K562 (cell line): ENCODE data around the gene TRPM8.

Experiments
- FOXA1 ChIP-seq: fragments of 450-650 bp; IDR thresholded peaks from 2 replicates; pipeline ENCODE4 v1.6.1; 2016; ENCODE audit warnings: mild to moderate bottlenecking, borderline replicate concordance
- HIVEP1 ChIP-seq: fragments of 250-450 bp; sonication (Bioruptor Pico); IDR thresholded peaks from 2 replicates; pipeline ENCODE4 v1.4.0; 2020; ENCODE audit warnings: mild to moderate bottlenecking
- POLR2A ChIP-seq: fragments of 450-650 bp; conservative IDR thresholded peaks from 2 replicates; pipeline ENCODE4 v1.6.1; 2016
- PRPF4 ChIP-seq: fragments of 200-400 bp; formaldehyde crosslinking; IDR thresholded peaks from one replicate; pipeline ENCODE4 v1.6.1; 2017; ENCODE audit warnings: low read length, low read depth, mild to moderate bottlenecking; ENCODE audit not compliant: insufficient read depth, poor library complexity, severe bottlenecking
- TCF7L2 ChIP-seq: fragments of 150-350 bp; IDR thresholded peaks from 2 replicates; pipeline ENCODE4 v1.6.1; 2016; ENCODE audit warnings: low read depth, mild to moderate bottlenecking, low read length, moderate library complexity
- XRCC5 ChIP-seq: fragments of 200-400 bp; formaldehyde crosslinking; IDR thresholded peaks from 2 replicates; pipeline ENCODE4 v1.6.1; 2017; ENCODE audit warnings: low read depth, mild to moderate bottlenecking, low read length
- YY1 ChIP-seq, 3 experiments: IDR thresholded peaks; 2 replicates each; pipeline ENCODE4 v1.6.1; 2011; ENCODE audit warnings: low read length in 2 of 3, mild to moderate bottlenecking in 2 of 3, moderate library complexity in 2 of 3, borderline replicate concordance in 1 of 3, control low read depth in 1 of 3, low read depth in 1 of 3; ENCODE audit not compliant: insufficient read depth in 3 of 3, insufficient replicate concordance in 2 of 3, control insufficient read depth in 1 of 3, insufficient read length in 1 of 3; ENCODE audit errors: extremely low read depth in 1 of 3
- ZZZ3 ChIP-seq: fragments of 450-650 bp; IDR thresholded peaks from 2 replicates; pipeline ENCODE4 v1.6.1; 2016; ENCODE audit warnings: antibody characterized with exemption, mild to moderate bottlenecking, moderate library complexity
- TF ChIP-seq, protein P1 (sequence below): fragments of 450-650 bp; formaldehyde crosslinking; IDR thresholded peaks from 2 replicates; pipeline ENCODE4 v1.4.0; 2022; ENCODE audit warnings: mild to moderate bottlenecking, moderate library complexity
- TF ChIP-seq, protein P2 (sequence below), 3 experiments: IDR thresholded peaks in 2 of 3; conservative IDR thresholded peaks in 1 of 3; 2 replicates each; pipeline ENCODE4 v1.5.1; 2011 to 2012; ENCODE audit warnings: low read length in 3 of 3, mild to moderate bottlenecking in 3 of 3, control low read depth in 2 of 3, improper control_type of control experiment in 1 of 3, inconsistent platforms in 1 of 3, low read depth in 1 of 3, mixed read lengths in 1 of 3, moderate library complexity in 1 of 3; ENCODE audit not compliant: insufficient read depth in 2 of 3
- TF ChIP-seq, protein P3 (sequence below), 2 experiments: fragments of 450-650 bp; formaldehyde crosslinking in 1 of 2; IDR thresholded peaks; 2 replicates each; pipeline versions ENCODE4 v1.4.0 to v1.6.1; 2014 to 2020; ENCODE audit warnings: mild to moderate bottlenecking in 2 of 2, borderline replicate concordance in 1 of 2, low read depth in 1 of 2
- TF ChIP-seq, protein P4 (sequence below): sonication (generic); formaldehyde crosslinking; IDR thresholded peaks from 2 replicates; pipeline ENCODE4 v1.9.0; 2022; ENCODE audit warnings: mild to moderate bottlenecking, missing genetic modification reagents
- TF ChIP-seq, protein P5 (sequence below): sonication (generic); formaldehyde crosslinking; IDR thresholded peaks from 2 replicates; pipeline ENCODE4 v1.8.0; 2022; ENCODE audit warnings: mild to moderate bottlenecking, missing genetic modification reagents

DNA sequence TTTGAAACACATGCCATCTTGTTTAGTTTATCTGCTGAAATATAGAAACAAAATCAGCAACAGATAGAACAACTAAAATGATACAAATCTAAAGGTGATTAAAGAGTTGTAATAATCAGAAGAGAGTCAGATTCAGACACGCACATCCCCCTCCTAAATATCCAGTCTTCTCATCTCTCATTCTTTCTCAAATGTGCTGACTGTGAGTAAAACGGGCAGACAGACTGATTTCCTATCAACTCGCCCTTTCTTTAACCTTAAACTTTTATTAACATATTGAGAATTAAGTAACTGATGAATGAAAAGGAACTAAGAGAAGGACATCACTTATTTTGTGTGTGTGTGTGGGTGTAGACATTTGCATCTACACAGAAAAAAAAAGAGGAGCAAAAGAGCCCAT is 98.7 kb downstream of the TRPM8 start:
- TF ChIP-seq, protein P1, sequence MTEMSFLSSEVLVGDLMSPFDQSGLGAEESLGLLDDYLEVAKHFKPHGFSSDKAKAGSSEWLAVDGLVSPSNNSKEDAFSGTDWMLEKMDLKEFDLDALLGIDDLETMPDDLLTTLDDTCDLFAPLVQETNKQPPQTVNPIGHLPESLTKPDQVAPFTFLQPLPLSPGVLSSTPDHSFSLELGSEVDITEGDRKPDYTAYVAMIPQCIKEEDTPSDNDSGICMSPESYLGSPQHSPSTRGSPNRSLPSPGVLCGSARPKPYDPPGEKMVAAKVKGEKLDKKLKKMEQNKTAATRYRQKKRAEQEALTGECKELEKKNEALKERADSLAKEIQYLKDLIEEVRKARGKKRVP (CRISPR knock-in tag): no peak
- TF ChIP-seq HIVEP1 (CRISPR knock-in tag) (no peak), FOXA1 (no peak), YY1 (IDR thresholded peaks at IDR 0.05; ENCODE audit: borderline replicate concordance in 1 of 3, control insufficient read depth in 1 of 3, extremely low read depth in 1 of 3, insufficient read depth in 3 of 3, insufficient read length in 1 of 3, insufficient replicate concordance in 2 of 3, low read depth in 1 of 3, low read length in 2 of 3) (no peak), XRCC5 (no peak), TCF7L2 (no peak), POLR2A (no peak), ZZZ3 (no peak), PRPF4 (no peak)
- TF ChIP-seq, protein P2, sequence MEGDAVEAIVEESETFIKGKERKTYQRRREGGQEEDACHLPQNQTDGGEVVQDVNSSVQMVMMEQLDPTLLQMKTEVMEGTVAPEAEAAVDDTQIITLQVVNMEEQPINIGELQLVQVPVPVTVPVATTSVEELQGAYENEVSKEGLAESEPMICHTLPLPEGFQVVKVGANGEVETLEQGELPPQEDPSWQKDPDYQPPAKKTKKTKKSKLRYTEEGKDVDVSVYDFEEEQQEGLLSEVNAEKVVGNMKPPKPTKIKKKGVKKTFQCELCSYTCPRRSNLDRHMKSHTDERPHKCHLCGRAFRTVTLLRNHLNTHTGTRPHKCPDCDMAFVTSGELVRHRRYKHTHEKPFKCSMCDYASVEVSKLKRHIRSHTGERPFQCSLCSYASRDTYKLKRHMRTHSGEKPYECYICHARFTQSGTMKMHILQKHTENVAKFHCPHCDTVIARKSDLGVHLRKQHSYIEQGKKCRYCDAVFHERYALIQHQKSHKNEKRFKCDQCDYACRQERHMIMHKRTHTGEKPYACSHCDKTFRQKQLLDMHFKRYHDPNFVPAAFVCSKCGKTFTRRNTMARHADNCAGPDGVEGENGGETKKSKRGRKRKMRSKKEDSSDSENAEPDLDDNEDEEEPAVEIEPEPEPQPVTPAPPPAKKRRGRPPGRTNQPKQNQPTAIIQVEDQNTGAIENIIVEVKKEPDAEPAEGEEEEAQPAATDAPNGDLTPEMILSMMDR (IDR thresholded peaks at IDR 0.05 in 2 of 3, conservative IDR thresholded peaks at IDR 0.05 in 1 of 3; ENCODE audit: insufficient read depth in 2 of 3, low read depth in 1 of 3, low read length in 3 of 3): no peak
- TF ChIP-seq, protein P3, sequence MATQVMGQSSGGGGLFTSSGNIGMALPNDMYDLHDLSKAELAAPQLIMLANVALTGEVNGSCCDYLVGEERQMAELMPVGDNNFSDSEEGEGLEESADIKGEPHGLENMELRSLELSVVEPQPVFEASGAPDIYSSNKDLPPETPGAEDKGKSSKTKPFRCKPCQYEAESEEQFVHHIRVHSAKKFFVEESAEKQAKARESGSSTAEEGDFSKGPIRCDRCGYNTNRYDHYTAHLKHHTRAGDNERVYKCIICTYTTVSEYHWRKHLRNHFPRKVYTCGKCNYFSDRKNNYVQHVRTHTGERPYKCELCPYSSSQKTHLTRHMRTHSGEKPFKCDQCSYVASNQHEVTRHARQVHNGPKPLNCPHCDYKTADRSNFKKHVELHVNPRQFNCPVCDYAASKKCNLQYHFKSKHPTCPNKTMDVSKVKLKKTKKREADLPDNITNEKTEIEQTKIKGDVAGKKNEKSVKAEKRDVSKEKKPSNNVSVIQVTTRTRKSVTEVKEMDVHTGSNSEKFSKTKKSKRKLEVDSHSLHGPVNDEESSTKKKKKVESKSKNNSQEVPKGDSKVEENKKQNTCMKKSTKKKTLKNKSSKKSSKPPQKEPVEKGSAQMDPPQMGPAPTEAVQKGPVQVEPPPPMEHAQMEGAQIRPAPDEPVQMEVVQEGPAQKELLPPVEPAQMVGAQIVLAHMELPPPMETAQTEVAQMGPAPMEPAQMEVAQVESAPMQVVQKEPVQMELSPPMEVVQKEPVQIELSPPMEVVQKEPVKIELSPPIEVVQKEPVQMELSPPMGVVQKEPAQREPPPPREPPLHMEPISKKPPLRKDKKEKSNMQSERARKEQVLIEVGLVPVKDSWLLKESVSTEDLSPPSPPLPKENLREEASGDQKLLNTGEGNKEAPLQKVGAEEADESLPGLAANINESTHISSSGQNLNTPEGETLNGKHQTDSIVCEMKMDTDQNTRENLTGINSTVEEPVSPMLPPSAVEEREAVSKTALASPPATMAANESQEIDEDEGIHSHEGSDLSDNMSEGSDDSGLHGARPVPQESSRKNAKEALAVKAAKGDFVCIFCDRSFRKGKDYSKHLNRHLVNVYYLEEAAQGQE (IDR thresholded peaks at IDR 0.05; ENCODE audit: borderline replicate concordance): no peak
- TF ChIP-seq, protein P3 (CRISPR knock-in tag; IDR thresholded peaks at IDR 0.05; ENCODE audit: low read depth): no peak
- TF ChIP-seq, protein P4, sequence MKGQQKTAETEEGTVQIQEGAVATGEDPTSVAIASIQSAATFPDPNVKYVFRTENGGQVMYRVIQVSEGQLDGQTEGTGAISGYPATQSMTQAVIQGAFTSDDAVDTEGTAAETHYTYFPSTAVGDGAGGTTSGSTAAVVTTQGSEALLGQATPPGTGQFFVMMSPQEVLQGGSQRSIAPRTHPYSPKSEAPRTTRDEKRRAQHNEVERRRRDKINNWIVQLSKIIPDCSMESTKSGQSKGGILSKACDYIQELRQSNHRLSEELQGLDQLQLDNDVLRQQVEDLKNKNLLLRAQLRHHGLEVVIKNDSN (CRISPR knock-in tag): no peak
- TF ChIP-seq, protein P5, sequence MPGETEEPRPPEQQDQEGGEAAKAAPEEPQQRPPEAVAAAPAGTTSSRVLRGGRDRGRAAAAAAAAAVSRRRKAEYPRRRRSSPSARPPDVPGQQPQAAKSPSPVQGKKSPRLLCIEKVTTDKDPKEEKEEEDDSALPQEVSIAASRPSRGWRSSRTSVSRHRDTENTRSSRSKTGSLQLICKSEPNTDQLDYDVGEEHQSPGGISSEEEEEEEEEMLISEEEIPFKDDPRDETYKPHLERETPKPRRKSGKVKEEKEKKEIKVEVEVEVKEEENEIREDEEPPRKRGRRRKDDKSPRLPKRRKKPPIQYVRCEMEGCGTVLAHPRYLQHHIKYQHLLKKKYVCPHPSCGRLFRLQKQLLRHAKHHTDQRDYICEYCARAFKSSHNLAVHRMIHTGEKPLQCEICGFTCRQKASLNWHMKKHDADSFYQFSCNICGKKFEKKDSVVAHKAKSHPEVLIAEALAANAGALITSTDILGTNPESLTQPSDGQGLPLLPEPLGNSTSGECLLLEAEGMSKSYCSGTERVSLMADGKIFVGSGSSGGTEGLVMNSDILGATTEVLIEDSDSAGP: no peak
